RWPE2 (cell line): ENCODE data around the gene B4GALNT2.

ENCODE experiments used
- ATAC-seq: fragments of 200-7000 bp; cut with Tn5 transposase; 3 replicates; pipeline ENCODE4 v1.9.1; 2021; ENCODE audit warnings: low read depth
- DNase-seq: peaks from one replicate; pipeline ENCODE4 v3.0.0-alpha.2; 2020; ENCODE audit warnings: low spot score
- H3K27ac ChIP-seq: fragments of 450-650 bp; 2 replicates; pipeline ENCODE4 v1.5.1; 2017; ENCODE audit warnings: mild to moderate bottlenecking; ENCODE audit not compliant: poor library complexity, severe bottlenecking
- H3K27me3 ChIP-seq: fragments of 250-450 bp; sonication (Bioruptor Pico); 2 replicates; pipeline ENCODE4 v1.5.1; 2021; ENCODE audit warnings: mild to moderate bottlenecking, moderate library complexity; ENCODE audit not compliant: insufficient read depth, poor library complexity, severe bottlenecking
- H3K36me3 ChIP-seq: fragments of 250-450 bp; sonication (Bioruptor Pico); 2 replicates; pipeline ENCODE4 v1.5.1; 2020; ENCODE audit warnings: low read depth, mild to moderate bottlenecking, moderate library complexity
- H3K4me1 ChIP-seq: fragments of 250-450 bp; sonication (Bioruptor Pico); 2 replicates; pipeline ENCODE4 v1.5.1; 2021; ENCODE audit warnings: mild to moderate bottlenecking, moderate library complexity; ENCODE audit not compliant: insufficient read depth, poor library complexity, severe bottlenecking
- H3K4me3 ChIP-seq: fragments of 250-450 bp; sonication (Bioruptor Pico); 2 replicates; pipeline ENCODE4 v1.5.1; 2021; ENCODE audit warnings: mild to moderate bottlenecking, moderate library complexity; ENCODE audit not compliant: severe bottlenecking
- H3K9me3 ChIP-seq: fragments of 250-450 bp; sonication (Bioruptor Pico); 2 replicates; pipeline ENCODE4 v1.5.1; 2021; ENCODE audit warnings: mild to moderate bottlenecking, moderate library complexity; ENCODE audit not compliant: severe bottlenecking
- TF ChIP-seq, protein P1 (sequence below): fragments of 450-650 bp; IDR thresholded peaks from one replicate; pipeline ENCODE4 v1.5.1; 2017; ENCODE audit warnings: mild to moderate bottlenecking, moderate library complexity; ENCODE audit not compliant: poor library complexity, severe bottlenecking

B4GALNT2 gene

DNA sequence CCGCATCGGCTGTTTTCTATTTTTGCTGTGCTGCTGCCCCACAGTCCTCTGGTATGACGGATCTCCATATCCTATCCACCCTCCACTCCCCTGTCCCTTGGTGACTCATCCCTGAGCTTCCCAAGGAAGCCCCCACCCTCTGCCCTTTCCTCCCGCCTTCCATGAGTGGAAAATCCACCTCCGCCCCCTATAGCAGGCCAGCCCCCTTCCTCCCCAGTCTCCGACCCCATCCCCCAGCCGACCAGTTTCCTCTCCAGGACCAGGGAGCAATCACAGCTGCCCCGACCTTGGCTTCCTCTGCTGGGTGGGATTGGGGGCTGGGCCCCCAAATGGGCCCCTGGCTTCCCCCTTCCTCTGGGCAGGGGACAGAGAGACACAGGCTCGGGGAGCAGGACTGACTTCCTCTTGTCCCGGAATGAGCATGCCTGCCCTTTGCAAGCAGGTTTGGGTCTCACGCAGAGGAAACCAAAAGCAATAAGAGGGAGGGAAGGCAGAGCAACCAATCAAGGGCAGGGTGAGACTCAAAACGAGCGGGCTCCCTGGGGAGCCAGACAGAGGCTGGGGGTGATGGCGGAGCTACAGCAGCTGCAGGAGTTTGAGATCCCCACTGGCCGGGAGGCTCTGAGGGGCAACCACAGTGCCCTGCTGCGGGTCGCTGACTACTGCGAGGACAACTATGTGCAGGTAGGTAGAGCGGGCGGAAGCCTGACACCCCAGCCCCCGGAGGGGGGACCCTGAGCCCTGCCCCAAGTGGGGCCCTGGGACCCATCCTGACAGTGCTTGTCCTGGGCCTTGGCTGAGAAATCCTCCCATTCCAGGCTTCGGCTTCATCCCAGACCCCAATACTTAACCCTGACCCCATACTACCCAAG, 77.8 kb downstream of the B4GALNT2 start, which contains the start of the genes ABI3 and GNGT2:
Gene ABI3 (plus strand): TSS at position 550 of the 872 bp plus-strand sequence. CDS start 18 bp downstream, at position 568.
Gene GNGT2 (minus strand): TSS at position 417 of the 872 bp plus-strand sequence. CDS start 3,152 bp downstream, outside the sequence.
- no peak within 1 kb of the TSS for H3K27ac ChIP-seq
- H3K4me3 ChIP-seq: no peak within 1 kb of the TSS
- H3K4me1 ChIP-seq: no peaks in the 10 kb centered on the region
- no peak for ATAC-seq
- no peaks in the 10 kb centered on the region for H3K27me3 ChIP-seq
- H3K9me3 ChIP-seq: no peaks in the 10 kb centered on the region
- TF ChIP-seq, protein P1, sequence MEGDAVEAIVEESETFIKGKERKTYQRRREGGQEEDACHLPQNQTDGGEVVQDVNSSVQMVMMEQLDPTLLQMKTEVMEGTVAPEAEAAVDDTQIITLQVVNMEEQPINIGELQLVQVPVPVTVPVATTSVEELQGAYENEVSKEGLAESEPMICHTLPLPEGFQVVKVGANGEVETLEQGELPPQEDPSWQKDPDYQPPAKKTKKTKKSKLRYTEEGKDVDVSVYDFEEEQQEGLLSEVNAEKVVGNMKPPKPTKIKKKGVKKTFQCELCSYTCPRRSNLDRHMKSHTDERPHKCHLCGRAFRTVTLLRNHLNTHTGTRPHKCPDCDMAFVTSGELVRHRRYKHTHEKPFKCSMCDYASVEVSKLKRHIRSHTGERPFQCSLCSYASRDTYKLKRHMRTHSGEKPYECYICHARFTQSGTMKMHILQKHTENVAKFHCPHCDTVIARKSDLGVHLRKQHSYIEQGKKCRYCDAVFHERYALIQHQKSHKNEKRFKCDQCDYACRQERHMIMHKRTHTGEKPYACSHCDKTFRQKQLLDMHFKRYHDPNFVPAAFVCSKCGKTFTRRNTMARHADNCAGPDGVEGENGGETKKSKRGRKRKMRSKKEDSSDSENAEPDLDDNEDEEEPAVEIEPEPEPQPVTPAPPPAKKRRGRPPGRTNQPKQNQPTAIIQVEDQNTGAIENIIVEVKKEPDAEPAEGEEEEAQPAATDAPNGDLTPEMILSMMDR: no peak
- DNase-seq: no peak
- H3K36me3 ChIP-seq: no peaks in the 10 kb centered on the region

DNA sequence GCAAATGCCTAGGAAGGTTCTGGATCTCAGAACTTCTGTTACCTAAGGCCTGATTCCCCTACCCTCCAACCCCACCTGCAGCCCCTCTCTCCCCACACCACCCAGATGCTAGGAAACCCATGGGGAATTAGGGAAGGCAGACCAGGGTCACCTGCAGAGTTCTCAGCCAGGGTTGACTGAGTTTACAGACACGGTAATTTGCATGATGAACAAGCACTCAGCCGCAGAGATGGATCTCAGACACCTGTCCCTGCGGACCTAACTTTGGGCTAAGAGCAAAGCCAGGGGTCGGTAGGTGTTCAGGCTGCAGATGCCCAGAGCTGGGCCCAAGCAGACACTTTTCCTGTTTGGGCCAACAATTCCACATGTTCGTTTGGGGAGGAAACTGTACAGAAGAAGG, 80.8 kb downstream of the B4GALNT2 start:
- TF ChIP-seq, protein P1: no peak
- Histone ChIP-seq H3K27me3 (no peaks in the 10 kb centered on the region), H3K9me3 (no peaks in the 10 kb centered on the region), H3K27ac (no peak overlapping the region), H3K4me1 (no peaks in the 10 kb centered on the region), H3K36me3 (no peaks in the 10 kb centered on the region), H3K4me3 (no peak overlapping the region)
- no peak for ATAC-seq
- no peak for DNase-seq

DNA sequence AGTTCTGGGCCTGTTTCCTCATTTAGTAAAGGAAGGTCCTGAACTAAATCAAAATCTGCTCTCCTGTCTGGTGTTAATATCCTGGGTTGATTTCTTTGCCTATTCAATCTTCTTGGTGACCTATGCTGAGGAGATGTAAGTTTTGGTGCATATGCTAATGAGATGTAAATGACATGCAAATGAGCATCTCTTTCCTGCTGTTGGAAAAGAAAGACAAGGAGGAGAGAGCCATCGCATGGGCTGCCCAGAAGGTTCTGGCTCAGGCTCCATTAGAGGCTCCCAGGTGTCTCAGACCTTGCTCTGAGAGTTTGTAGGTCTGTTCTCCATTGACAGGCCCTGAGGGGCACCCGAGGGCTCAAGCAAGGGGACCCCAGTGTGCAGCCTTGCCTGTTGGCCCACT, 81.3 kb downstream of the B4GALNT2 start:
- Histone ChIP-seq H3K9me3 (no peaks in the 10 kb centered on the region), H3K27me3 (no peaks in the 10 kb centered on the region), H3K36me3 (no peaks in the 10 kb centered on the region), H3K4me1 (no peaks in the 10 kb centered on the region), H3K4me3 (no peak overlapping the region), H3K27ac (no peak overlapping the region)
- TF ChIP-seq, protein P1: no peak
- DNase-seq (no peak), ATAC-seq (no peak)

DNA sequence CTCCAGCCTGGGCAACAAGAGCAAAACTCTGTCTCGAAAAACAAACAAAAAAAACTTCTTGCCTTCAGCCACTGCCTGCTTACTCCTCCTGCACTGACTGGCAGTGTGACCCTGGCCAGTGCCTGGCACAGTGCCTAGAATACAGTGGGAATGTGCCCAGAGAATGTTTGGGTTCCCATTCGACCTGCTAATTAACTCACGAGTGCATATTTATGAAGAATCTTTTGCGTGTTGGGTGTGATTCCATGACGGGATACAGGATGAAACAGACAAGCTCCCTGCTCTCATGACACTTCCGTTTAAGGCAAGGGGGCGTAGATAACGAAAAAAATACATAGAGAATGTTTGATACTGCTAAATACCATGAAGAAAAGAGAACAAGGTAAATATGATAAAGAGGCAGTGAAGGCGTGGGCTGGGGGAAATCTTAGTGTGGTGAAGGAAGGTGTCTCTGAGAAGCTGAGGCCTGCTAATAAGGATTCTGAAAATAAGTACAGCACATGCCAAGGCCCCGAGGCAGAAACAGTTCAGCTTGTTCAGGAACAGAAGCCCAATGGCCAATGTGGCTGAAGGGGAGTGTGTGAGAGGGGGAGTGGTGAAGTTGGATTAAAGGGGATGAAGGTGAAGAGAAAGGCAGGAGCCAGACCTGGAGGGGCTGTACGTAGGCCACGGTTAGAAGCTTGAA, 82.2 kb downstream of the B4GALNT2 start:
- ATAC-seq (no peak), DNase-seq (no peak)
- TF ChIP-seq, protein P1: no peak
- no peak overlapping the region for H3K4me3 ChIP-seq
- H3K27me3 ChIP-seq: no peaks in the 10 kb centered on the region
- H3K4me1 ChIP-seq: no peaks in the 10 kb centered on the region
- no peaks in the 10 kb centered on the region for H3K36me3 ChIP-seq
- no peaks in the 10 kb centered on the region for H3K9me3 ChIP-seq
- H3K27ac ChIP-seq: no peak overlapping the region
